HUES48 (cell line): ENCODE data around the gene GZMM.
"Not testable (repeated sequence)": the region's sequence is repeated elsewhere in the genome, so short reads cannot be mapped to it uniquely, and the experiment has no call there.

Experiments
- H3K27ac ChIP-seq: one replicate; pipeline ENCODE4 v1.7.0; 2013; ENCODE audit warnings: low read depth, low read length, inconsistent platforms
- H3K27me3 ChIP-seq: 2 replicates; pipeline ENCODE4 v1.6.1; 2013; ENCODE audit warnings: mild to moderate bottlenecking, low read length; ENCODE audit not compliant: control insufficient read depth, insufficient read depth
- H3K36me3 ChIP-seq: 2 replicates; pipeline ENCODE4 v1.6.1; 2013; ENCODE audit warnings: low read length; ENCODE audit not compliant: control insufficient read depth, insufficient read depth
- H3K4me1 ChIP-seq: 2 replicates; pipeline ENCODE4 v1.6.1; 2013; ENCODE audit warnings: mild to moderate bottlenecking, low read length; ENCODE audit not compliant: control insufficient read depth, insufficient read depth
- H3K4me3 ChIP-seq: 2 replicates; pipeline ENCODE4 v1.5.1; 2013; ENCODE audit warnings: mild to moderate bottlenecking, low read depth, low read length
- H3K9ac ChIP-seq: 2 replicates; pipeline ENCODE4 v1.6.1; 2013; ENCODE audit warnings: mild to moderate bottlenecking, low read depth, low read length, moderate library complexity
- H3K9me3 ChIP-seq: 2 replicates; pipeline ENCODE4 v1.6.1; 2013; ENCODE audit warnings: low read length; ENCODE audit not compliant: control insufficient read depth, insufficient read depth

The GZMM gene

DNA sequence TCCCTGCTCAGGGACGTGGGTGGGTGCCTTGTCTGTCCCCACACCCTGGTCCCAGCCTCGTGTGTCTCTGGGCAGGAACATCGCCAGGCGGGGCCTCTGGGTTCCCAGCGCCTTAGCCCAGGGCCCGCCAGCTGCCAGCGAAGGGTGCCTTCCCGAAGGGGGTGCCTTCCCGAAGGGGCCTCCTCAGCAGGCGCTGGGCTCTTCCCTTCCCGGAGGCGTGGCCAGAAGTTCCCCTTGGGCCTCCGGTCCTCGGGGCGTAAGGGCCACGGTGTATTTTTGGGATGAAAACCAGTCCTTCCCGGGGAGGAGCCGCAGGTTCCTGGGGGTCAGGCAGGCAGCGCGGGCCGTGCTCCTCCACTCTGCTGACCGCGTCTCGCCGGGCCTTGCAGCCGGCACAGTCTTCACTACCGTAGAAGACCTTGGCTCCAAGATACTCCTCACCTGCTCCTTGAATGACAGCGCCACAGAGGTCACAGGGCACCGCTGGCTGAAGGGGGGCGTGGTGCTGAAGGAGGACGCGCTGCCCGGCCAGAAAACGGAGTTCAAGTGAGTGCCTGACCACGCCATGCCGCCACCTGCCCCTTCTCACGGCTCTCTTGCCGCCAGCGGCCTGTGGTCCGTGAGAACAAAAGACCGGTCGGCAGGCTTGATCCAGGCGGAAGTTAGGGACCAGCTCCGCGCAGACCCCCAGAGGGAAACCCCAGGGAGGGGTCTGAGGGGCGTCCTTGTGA lies 35.4 kb downstream of the GZMM start:
- Histone ChIP-seq H3K27ac (no peak overlapping the region), H3K36me3 (peaks cover 58% of the 10 kb centered on the region), H3K9me3 (no peaks in the 10 kb centered on the region), H3K4me3 (no peak overlapping the region), H3K27me3 (no peaks in the 10 kb centered on the region), H3K9ac (no peak overlapping the region), H3K4me1 (peaks cover 8% of the 10 kb centered on the region)

DNA sequence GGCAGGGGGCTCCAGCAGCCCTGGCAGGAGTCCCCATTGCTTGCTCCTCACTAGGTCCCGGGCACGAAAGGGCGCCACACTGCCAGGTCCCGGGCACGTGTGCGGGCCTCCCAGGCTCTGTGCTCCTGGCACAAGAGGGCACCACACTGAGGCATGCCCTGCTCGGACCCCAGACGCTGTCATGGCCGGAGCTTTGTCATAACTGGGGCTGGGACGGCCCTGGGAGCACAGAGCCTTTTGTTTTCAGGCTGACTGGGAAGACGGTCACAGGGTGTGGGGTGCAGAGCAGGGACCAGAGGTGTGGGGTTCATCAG lies 35.9 kb downstream of the GZMM start:
- Histone ChIP-seq H3K36me3 (peaks cover 56% of the 10 kb centered on the region), H3K27ac (no peak overlapping the region), H3K27me3 (no peaks in the 10 kb centered on the region)

DNA sequence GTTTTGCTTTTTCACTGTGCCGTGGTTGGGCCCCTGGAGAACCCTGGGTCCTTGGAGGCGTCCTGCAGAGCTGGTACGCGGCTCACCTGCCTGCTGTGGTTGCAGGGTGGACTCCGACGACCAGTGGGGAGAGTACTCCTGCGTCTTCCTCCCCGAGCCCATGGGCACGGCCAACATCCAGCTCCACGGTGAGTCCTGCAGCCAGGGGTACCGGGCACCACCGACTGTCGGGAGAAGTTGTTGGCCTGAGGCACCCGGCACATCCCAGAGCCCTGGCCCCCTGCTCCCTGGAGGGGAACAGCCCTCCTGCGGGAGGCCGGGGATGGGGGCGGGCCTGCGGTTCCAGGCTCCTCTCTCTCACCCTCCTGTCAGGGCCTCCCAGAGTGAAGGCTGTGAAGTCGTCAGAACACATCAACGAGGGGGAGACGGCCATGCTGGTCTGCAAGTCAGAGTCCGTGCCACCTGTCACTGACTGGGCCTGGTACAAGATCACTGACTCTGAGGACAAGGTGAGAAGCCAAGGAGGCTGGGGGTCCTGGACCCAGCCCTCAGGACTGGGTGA lies 36.5 kb downstream of the GZMM start:
- H3K9ac ChIP-seq, result no peak overlapping the region
- H3K4me1 ChIP-seq, result no peaks in the 10 kb centered on the region
- peaks cover 53% of the 10 kb centered on the region for H3K36me3 ChIP-seq
- H3K9me3 ChIP-seq, result no peaks in the 10 kb centered on the region
- H3K27ac ChIP-seq, result no peak overlapping the region
- H3K4me3 ChIP-seq, result no peak overlapping the region
- H3K27me3 ChIP-seq, result no peaks in the 10 kb centered on the region

More for the DNA sequence above, 35.9 kb downstream of the GZMM start:
- no peak overlapping the region for H3K9ac ChIP-seq
- H3K4me3 ChIP-seq, result no peak overlapping the region
- peaks cover 4% of the 10 kb centered on the region; the same call in 1 of the 2 replicates for H3K4me1 ChIP-seq
- H3K9me3 ChIP-seq, result no peaks in the 10 kb centered on the region

DNA sequence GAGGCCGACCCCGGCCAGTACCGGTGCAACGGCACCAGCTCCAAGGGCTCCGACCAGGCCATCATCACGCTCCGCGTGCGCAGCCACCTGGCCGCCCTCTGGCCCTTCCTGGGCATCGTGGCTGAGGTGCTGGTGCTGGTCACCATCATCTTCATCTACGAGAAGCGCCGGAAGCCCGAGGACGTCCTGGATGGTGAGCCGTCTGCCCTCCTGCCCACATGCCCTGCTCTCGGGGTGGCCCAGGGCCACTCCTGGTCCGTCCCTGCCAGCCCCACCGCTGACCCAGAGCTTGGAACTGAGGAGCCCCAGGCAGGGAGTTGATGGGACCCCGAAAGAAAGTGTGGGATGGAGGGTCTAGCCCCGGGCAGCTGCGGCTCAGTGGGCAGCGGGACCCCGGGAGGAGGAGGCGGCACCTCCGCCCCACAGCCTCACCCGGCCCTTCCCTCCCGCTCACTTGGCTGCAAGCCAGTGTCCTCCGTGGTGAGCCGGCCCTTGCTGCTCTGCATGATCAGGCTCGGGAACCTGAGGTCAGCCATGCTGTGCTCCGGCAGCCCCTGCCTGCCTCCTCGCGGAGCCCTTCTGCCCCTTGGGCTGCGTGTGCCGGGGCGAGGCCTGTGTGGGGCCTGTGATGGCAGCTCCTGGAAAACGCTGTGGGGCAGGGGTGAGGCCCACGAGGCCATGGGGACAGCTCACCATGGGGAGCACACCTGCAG lies 37.7 kb downstream of the GZMM start:
- Histone ChIP-seq H3K27ac (no peak overlapping the region), H3K9ac (no peak overlapping the region), H3K27me3 (no peaks in the 10 kb centered on the region), H3K9me3 (no peaks in the 10 kb centered on the region), H3K4me3 (no peak overlapping the region), H3K36me3 (peaks cover 47% of the 10 kb centered on the region), H3K4me1 (no peaks in the 10 kb centered on the region)

DNA sequence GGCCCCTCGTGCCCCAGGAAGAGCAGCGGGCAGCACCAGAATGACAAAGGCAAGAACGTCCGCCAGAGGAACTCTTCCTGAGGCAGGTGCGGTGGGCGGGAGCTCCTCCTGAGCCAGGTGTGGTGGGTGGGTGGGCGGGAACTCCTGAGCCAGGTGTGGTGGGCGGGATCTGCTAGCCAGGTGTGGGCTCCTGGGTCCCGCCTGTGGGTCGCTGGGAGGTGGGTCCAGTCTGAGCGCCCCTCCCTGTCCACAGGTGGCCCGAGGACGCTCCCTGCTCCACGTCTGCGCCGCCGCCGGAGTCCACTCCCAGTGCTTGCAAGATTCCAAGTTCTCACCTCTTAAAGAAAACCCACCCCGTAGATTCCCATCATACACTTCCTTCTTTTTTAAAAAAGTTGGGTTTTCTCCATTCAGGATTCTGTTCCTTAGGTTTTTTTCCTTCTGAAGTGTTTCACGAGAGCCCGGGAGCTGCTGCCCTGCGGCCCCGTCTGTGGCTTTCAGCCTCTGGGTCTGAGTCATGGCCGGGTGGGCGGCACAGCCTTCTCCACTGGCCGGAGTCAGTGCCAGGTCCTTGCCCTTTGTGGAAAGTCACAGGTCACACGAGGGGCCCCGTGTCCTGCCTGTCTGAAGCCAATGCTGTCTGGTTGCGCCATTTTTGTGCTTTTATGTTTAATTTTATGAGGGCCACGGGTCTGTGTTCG lies 38.8 kb downstream of the GZMM start:
- H3K27ac ChIP-seq, result no peak overlapping the region
- no peaks in the 10 kb centered on the region for H3K27me3 ChIP-seq
- no peak overlapping the region for H3K4me3 ChIP-seq
- H3K36me3 ChIP-seq, result peaks cover 47% of the 10 kb centered on the region
- H3K4me1 ChIP-seq, result no peaks in the 10 kb centered on the region
- H3K9me3 ChIP-seq, result no peaks in the 10 kb centered on the region
- H3K9ac ChIP-seq, result no peak overlapping the region

DNA sequence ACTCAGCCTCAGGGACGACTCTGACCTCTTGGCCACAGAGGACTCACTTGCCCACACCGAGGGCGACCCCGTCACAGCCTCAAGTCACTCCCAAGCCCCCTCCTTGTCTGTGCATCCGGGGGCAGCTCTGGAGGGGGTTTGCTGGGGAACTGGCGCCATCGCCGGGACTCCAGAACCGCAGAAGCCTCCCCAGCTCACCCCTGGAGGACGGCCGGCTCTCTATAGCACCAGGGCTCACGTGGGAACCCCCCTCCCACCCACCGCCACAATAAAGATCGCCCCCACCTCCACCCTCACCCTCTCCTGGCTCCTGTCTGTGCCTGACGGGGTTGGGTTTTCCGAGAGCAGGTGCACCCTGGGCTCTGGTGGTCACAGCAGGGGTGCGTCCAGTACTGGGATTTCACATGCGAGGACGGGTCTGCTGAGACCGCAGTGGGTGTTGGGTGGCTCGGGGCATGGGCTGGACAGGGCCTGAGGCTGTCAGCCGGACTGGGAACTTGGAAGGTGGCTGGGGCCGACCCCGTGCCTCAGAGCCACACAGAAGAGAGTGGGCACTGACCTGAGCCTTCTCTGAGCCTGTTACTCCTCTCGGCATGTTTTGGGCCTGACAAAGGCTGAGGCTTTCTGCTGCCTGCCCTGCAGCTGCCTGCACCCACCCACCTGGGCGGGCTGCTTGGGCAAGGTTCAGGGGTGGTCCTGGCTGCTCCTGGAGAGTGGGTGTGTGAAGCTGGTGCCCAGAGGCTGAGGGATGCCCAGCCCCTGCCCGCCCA lies 39.5 kb downstream of the GZMM start:
- Histone ChIP-seq H3K9me3 (no peaks in the 10 kb centered on the region), H3K4me3 (no peak overlapping the region), H3K36me3 (peaks cover 40% of the 10 kb centered on the region), H3K4me1 (no peaks in the 10 kb centered on the region), H3K9ac (no peak overlapping the region), H3K27me3 (peaks cover 2% of the 10 kb centered on the region), H3K27ac (no peak overlapping the region)

DNA sequence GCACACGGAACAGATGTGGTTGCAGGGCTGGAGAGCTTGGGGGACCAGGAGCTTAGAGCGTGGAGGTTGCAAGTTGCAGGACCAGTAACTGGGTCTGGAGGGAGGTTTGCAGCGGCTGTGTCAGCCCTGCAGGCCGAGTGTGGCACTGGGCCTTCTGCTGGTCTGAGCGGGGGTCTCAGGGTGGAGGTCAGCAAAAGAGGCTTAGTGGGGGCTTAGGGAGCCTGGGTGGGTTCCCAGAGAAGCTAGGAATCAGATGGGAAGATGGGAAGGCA lies 40.1 kb downstream of the GZMM start:
- no peak overlapping the region for H3K9ac ChIP-seq
- no peak overlapping the region for H3K4me3 ChIP-seq
- H3K4me1 ChIP-seq, result no peaks in the 10 kb centered on the region
- H3K27ac ChIP-seq, result peak overlapping the region; percentile 3
- peaks cover 38% of the 10 kb centered on the region for H3K36me3 ChIP-seq
- peaks cover 7% of the 10 kb centered on the region for H3K27me3 ChIP-seq
- H3K9me3 ChIP-seq, result no peaks in the 10 kb centered on the region

DNA sequence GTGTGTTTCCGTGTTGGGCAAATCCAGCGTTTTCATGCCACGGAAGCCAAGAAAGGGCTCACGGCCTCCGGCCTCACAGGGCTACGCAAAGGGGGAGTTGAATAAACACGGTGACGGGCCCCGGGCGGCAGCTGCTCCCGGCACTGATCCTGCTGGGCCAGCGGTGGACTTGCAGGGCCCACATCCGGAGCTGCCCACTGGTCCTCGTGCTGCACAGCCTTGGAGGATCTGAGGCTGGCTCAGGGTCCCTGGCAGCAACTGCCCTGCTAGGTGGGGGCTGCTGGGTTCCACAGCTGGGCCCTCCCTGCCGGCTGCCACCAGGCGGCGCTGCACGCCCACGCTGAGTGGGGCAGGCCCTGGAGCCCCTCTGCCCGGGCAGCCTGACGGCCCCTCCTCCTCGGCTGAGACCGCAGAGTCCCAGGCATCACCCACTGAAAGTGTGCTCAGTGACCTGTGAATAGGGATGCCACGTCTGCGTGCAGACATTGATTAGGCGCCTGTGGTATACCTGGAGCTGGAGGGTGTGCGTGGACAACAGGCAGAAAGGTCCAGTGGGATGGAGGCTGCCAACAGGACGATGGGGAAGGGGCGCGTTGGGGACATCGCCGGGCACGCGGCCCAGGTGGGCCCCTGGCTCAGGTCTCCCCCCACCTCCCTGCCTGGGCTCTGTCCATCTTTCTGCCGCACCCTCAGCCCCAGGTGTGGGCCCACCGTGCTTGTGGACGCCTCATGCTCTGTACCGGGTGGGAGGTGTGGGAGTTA lies 40.6 kb downstream of the GZMM start:
- Histone ChIP-seq H3K9ac (no peak overlapping the region), H3K4me3 (no peak overlapping the region), H3K4me1 (no peaks in the 10 kb centered on the region), H3K27me3 (peaks cover 12% of the 10 kb centered on the region), H3K36me3 (peaks cover 33% of the 10 kb centered on the region), H3K27ac (peak overlapping the region; percentile 3), H3K9me3 (no peaks in the 10 kb centered on the region)

DNA sequence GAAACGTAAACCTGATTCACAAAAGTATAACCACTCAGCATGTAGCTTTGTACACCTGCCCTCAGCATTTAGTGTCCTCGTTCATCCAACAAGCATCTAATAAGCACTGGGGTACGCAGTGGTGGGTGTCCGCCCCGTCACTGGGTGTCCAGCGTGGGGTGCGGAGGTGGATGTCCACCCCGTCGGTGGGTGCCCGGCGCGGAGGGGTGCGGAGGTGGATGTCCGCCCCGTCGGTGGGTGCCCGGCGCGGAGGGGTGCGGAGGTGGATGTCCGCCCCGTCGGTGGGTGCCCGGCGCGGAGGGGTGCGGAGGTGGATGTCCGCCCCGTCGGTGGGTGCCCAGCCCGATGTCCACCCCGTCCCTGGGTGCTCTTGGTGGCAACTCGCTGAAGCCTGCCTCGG lies 41.3 kb downstream of the GZMM start:
- peaks cover 14% of the 10 kb centered on the region for H3K27me3 ChIP-seq
- H3K27ac ChIP-seq, H3K4me1 ChIP-seq, H3K9ac ChIP-seq, H3K4me3 ChIP-seq, H3K9me3 ChIP-seq: not testable (repeated sequence)
- H3K36me3 ChIP-seq, result peaks cover 26% of the 10 kb centered on the region

DNA sequence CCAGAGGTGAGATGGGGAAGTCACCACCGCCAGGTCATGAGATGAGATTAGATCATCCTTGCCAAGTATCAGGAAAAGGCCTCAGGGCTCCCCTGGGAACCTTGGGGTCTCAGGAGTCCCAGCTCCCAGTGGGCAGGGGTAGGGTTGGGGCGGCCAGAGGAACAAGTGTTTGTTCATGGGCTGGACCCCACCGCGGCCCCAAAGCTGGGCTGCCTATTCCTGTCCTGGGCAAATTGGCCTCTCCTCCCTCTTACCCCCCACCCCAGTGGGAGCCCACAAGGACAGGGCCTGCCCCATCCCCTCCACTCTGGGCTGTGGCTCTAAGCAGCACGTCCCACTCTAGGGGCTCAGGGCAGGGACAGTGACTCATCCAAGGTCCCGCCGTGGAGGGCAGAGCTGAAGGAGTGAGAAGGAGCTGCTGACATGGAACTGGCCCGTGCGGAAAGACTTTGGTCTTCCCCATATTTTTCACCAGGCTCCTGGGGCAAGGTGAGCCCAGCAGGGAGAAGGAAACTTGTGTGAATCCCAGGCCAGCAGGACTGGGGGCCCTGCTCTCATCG lies 41.8 kb downstream of the GZMM start:
- no peaks in the 10 kb centered on the region for H3K4me1 ChIP-seq
- H3K36me3 ChIP-seq, result peaks cover 22% of the 10 kb centered on the region
- H3K9ac ChIP-seq, result no peak overlapping the region
- no peak overlapping the region for H3K27ac ChIP-seq
- no peak overlapping the region for H3K4me3 ChIP-seq
- H3K27me3 ChIP-seq, result peaks cover 18% of the 10 kb centered on the region
- no peaks in the 10 kb centered on the region for H3K9me3 ChIP-seq
